ENCODE results near the gene HHIPL1.

Gene HHIPL1

DNA sequence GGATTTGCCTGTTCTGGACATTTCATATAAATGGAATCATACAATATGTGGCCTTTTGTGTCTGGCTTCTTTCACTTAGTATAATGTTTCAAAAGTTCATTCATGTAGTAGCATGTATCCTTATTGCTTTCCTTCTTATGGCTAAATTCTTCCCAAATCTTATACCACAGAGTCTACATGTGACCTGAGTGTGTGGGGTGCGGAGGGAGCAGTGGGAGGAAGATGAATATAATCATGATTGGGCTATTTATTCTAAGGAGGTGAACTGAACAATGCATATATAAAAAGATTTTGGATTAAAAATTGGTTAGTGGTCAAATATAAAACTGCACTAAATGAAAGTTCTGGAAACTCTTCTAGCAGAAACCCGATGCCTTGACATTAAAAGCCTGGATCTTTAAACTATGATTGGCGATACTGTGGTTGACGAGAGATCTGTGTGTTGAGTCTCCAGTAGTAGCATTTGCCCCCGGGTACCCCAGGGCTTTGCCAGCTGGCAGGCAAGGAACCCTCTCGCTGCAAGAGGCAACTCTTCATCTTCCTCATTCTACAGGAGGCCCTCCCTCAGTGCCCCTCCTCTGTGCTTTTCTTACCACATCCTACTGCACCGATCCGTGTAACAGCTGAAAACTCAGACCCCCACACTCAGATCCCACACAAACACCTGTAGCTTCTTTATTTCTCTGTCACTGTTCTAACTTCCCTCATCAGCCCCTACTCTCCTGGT, 41.8 kb downstream of the HHIPL1 start:
- DNase-seq (ENCODE audit: insufficient read length, low spot score): no peak

DNA sequence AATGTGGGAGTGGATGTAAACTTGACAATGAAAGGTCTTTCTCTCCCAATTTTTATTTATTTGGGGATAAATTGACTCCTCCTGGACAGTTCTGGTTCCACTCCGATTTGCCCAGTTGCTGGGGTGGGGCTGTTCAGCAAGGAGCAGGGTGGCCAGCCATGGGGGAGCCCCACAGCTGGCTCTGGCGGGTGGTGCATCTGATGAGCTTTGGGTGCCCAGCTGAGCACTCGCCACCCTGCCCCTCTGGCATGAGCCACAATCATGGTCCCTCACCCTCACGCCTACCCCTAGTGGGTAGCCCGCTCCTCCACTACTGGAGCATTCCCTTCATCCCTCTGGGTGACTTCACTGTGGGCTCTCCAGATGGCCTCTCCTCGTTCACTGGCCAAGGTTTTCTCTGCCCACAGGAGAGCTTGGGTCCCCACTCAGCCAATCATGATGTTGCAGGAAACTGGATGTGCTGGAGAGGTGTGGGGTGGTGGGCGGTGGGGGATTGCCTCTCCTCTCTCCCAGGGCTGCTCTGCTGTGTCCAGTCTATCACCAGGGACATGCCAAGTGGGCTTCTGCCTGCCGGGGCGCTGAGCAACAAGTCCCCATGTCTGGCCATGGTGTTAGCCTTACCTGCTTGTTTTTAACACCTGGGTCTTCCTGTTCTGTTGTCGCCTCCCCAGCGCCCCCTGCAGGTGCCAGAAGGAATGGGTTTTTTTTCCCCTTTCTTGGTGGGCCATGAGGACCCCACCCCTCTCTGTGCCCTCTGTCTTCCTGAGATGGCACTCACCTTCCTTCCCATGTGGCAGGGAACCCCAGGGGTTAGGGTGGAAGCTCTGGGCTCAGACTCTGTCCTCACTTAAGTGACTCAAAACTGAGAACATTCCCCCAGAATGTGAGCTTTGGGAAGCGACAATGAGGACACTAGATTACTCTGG, 42.6 kb downstream of the HHIPL1 start:
- no peak for DNase-seq (ENCODE audit: insufficient read length, low spot score)
- FAIRE-seq: no peak

More for the DNA sequence above, 41.8 kb downstream of the HHIPL1 start:
- no peak for FAIRE-seq

DNA sequence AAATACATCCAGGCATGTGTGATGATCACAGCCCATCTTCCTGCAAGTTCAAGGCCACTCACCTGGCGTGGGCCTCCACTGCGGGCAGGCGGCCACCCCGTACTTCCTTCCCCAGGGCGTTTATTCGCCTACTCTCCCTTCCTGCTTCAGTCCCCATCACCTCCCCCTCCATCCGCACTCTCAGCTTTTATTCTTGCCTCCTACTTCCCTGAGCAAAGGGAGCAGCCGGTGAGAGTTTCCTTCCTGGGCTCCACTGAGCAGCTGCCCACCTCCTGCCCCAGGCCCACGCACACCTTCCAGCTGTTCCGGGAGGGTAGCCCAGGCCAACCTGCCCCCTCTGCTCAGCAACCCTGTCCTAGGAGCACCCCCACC, 43.3 kb downstream of the HHIPL1 start:
- FAIRE-seq (no peak), DNase-seq (ENCODE audit: insufficient read length, low spot score) (no peak)

DNA sequence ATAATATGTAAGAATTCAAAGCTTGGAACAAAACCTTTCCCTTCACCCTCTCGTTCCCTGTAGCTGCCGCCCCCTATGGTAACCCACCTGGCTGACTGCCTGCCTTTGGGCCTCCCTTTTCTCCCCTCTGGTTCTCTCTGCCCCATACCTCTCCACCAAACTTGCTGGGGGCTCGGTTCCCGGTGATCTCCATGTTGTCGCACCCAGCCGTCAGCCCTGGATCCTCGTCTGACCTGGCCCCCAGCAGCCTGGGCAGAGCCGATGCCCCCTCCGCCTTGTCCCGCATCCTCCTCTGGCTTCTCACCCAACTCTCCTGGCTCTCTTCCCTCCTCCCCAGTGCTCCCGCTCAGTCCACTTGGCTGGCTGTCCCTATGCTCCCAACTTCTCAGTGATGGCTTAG, 43.7 kb downstream of the HHIPL1 start:
- FAIRE-seq (no peak), DNase-seq (ENCODE audit: insufficient read length, low spot score) (no peak)

DNA sequence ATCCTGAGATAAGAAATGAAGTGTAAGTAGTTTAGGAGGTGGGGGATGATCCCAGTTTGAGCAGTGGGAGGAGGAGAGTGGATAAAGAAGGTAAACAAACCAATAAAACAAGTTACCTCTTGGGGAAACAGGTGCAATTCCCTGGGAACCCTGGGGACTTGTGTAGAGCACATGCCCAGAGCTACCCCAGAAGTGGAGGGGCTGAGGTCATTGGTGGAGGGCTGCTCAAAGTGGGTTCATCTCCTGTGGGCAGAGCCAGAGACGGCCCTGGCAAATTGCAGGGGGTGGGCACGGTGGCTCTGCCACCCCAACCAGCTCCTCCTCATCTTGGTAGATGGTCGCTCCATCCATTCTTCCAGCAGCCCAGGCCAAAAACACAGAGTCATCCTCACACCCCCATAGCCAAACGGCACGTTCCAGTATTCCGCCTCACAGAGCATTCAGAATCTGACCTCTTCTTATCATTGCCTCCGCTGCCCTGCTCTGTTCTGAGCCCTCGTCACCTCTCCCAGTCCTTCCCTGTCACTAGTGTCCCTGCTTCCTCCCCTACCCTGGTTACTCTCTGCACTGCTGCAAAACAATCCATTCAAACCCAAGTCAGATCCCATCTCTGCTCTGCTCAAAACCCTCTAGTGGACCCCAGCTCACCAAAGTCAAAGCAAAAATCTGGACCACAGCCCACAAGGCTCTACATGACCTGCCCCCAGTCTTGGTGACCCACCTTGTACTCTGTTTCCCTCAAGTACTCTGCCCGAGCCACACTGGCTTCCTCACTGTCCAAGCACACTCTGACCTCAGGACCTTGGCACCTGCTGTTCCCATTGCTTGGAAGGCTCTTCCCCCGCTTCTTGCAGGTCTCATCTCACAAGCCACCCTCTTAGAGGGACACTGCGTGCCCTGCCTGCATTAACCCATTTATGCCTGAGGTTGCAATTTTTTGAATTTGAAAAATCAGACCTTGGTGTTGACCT, 44.6 kb downstream of the HHIPL1 start:
- no peak for DNase-seq (ENCODE audit: insufficient read length, low spot score)
- FAIRE-seq: no peak

DNA sequence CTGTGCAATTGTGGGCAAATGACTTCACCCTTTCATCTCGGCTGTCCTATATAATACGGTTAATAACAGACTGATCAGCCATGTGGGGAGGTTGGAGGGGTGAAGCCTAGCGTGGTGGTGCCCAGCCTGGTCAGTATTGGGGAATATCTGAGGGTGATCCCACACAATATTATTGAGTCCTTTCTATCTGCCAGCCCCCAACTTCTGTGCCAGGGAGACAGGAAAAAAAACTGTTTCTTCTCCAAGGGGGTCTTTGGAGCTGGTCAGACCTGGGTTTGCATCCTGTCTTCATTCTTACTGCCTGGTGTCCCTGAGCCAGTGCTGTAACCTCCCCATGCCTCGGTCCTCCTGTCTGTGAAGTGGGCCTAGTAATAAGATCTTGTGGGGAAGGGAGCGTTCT, 45.7 kb downstream of the HHIPL1 start:
- DNase-seq (ENCODE audit: insufficient read length, low spot score): no peak
- no peak for FAIRE-seq

DNA sequence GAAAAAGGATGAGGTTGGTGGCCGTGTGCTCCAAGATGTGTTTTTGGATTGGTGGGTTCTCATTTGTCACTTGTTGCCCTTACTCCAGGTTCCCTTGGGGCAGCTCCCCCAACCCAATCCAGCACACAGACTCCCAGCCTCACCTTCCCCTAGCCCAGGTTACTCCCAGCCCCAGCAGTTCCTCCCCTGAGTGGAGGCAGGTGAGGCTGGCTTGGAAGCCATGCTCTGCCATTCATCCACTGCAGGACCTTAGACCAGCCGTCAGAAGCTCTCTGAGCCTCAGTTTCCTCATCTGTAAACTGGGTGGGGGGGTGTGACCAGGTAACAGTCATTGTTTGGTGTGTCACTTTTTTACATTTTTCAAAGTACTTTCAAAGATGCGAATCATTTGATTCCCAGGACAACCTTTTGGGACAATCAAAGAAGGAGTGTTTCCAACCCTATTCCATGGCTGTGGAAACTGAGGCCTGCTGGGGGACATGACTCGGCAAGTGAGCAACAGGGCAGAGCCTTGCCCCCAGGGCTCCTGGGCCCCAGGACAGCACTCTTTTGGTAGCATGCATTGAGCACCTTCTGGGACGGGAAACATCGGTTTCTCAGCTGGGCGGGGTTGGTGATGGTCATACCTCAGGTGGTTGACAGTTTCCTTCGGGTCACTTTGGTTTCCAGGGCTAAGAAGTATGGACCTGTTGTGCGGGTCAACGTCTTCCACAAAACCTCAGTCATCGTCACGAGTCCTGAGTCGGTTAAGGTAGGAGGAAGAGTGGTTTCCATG, 46.4 kb downstream of the HHIPL1 start:
- FAIRE-seq (no peak), DNase-seq (ENCODE audit: insufficient read length, low spot score) (no peak)

DNA sequence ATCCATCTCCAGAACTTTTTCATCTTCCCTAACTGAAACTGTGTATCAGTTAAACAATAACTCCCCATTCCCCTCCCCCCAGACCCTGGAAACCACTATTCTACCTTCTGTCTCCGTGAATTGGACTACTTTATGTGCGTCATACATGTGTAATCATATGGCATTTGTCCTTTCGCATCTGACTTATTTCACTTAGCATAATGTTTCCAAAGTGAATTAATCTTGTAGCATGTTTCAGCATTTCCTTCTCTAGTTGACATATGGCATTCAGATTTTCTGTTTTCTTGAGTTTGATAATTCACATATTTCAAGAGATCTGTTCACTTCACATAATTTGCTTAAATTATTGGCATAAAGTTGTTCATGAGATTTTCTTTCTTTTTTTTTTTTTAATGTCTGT, 49.0 kb downstream of the HHIPL1 start:
- FAIRE-seq (no peak), DNase-seq (ENCODE audit: insufficient read length, low spot score) (no peak)

DNA sequence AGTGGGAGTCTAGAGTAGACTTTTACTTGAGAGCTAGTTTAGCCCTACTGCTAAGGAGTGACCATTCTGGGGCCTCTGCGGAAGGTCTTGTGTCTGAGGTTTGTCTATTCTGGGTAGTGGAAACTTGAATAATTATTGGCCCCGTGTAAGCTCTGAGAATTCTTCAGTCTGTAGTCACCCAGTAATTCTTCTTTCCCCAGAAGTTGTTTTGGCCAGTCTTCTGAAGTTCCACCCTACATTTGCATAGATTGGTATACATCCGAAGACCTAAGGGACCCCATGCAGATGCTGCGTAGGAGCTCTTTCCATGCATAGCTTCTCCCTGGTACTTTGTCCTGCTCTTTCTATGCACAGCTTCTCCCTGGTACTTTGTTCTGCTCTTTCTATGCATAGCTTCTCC, 52.0 kb downstream of the HHIPL1 start:
- no peak for FAIRE-seq

DNA sequence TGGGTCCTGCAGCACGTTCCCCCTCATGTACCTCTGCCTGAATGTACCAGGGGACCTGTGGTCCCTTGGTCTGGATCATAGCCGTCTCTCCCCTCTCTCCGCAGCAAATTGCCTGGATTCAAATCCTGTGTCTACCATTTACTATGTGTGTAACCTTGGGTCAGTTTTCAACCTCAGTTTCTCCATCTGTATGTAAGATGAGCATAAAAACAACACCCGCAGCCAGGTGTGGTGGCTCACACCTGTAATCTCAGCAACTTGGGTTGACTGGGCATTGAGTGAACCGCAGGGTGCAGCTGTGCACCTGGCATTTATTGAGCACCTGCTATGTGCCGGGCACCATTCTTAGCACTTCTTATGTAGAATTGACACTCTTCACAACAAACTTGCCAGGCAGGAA, 53.3 kb downstream of the HHIPL1 start:
- DNase-seq (ENCODE audit: insufficient read length, low spot score) (no peak), FAIRE-seq (no peak)

More for the DNA sequence above, 52.0 kb downstream of the HHIPL1 start:
- DNase-seq (ENCODE audit: insufficient read length, low spot score): no peak

DNA sequence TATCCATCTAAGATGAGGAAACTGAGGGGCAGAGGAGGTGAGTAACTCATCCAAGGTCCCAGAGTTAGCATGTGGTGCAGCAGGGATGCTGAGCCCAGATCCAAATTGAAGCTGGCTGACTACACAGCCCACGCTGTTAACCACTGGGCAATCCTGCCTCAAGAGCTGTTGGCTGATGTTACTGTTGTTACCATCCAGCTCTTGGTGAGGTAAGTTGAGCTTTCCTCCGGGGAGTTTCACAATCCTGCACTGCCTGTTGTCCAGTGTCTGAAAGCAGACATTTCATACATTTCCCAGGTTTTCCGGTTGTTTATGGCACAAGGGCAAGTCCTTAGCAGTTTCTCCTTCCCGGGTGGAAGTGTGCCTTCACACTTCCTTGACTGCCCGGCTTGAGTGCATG, 53.7 kb downstream of the HHIPL1 start:
- DNase-seq (ENCODE audit: insufficient read length, low spot score) (no peak), FAIRE-seq (no peak)

DNA sequence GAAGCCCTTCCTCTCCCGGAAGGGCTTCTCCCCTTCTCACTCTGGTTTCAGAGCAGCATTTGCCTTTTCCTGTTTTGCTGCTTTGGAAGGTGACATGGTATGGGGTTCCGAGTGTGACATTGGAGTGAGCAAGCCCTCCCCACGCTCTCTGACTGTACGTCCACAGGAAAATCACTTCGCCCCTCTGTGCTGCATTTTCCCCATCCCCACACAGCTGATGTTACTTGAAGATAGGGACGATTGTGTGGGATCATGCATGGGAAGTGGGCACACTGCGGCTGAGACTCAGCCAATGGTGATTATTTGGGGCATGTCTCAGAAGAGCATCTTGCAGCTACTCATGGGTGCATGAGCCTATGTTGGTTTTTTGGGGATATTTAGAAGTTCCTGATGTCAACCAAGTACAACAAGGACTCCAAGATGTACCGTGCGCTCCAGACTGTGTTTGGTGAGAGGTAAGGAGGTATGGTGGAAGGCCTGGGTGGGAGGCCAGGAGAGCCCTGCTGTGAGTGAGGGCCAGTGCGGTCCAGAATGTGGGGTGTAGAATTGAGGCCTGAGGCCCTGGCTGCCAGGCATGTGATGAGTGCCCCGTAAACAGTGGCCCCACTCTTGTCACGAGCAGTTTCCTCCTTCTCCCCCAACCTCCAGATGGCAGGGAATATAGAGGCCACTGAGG, 54.3 kb downstream of the HHIPL1 start:
- DNase-seq (ENCODE audit: insufficient read length, low spot score) (no peak), FAIRE-seq (no peak)

DNA sequence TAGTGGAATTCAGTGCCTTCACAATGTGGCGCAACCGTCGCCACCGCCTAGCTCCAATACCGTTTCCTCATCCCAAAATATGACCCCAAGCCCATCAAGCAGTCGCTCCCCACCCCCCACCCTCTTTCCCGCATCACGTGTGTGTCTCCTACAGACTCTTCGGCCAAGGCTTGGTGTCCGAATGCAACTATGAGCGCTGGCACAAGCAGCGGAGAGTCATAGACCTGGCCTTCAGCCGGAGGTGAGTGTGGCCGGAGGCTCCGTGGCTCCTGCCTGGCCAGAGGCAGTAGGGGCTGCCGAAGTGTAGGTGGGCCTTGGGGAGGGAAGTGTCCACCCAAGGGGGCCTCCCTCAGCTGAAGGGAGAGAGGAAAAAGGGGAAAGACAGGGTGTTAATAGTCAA, 54.9 kb downstream of the HHIPL1 start:
- FAIRE-seq: no peak
- no peak for DNase-seq (ENCODE audit: insufficient read length, low spot score)

DNA sequence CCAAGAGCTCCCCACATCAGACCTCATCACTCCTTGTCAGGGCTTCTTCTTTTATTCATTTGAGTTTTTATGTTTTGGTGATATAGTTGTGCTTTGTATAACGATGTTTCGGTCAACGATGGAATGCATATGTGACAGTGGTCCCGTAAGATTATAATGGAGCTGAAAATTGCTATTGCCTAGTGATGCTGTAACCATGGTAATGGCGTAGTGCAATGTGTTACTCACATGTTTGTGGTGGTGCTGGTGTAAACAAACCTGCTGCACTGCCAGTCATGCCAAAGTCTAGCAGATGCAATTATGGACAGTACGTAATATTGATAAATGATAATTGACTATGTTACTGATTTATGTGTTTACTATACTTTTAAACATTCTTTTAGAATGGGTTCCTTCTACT, 55.5 kb downstream of the HHIPL1 start:
- DNase-seq (ENCODE audit: insufficient read length, low spot score) (no peak), FAIRE-seq (no peak)

DNA sequence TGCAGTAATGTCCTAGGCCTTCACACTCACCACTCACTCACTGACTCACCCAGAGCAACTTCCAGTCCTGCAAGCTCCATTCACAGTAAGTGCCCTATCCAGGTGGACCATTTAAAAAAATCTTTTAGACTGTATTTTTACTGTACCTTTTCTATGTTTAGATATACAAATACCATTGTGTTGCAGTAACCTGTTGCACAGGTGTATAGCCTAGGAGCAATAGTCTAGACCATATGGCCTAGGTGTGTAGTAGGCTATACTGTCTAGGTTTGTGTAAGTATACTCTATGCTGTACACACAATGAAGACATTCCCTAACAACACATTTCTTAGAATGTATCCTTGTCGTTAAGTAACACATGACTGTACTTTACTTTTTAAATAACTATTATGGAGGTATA, 56.3 kb downstream of the HHIPL1 start:
- FAIRE-seq: no peak
- no peak for DNase-seq (ENCODE audit: insufficient read length, low spot score)

DNA sequence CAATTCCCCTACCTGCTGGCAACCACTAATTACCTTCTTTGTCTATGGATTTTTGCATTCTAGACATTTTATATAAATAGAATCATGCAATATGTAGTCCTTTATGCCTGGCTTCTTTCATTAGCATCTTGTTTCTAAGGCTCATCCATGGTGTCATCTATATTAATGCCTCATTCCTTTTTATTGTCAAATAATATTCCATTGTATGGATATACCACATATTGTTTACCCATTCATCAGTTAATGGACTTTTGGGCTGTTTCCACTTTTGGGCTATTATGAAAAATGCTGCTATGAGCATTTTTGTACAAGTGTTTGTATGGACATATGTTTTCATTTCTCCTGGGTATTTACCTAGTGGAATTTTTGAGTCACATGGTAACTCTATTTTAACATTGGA, 57.2 kb downstream of the HHIPL1 start:
- DNase-seq (ENCODE audit: insufficient read length, low spot score) (no peak), FAIRE-seq (no peak)

DNA sequence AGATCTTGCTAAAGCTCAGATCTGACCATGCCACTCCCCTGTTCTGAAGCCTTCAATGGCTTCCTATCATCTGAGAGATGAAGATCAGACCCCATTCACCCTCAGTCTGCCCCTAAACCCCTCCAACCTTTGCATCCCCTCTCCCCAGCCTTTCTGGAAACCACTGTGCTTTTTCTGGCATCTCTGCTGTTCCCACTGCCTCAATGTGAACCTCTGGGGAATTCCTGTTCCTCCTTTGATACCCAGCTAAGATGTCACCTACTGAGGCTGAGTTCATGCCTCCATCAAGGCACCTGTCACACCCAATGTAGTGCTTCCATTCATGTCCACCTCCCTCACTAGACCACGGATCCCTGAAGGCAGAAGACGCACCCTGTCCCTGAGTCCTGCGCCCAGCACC, 58.5 kb downstream of the HHIPL1 start:
- DNase-seq (ENCODE audit: insufficient read length, low spot score) (no peak), FAIRE-seq (no peak)

DNA sequence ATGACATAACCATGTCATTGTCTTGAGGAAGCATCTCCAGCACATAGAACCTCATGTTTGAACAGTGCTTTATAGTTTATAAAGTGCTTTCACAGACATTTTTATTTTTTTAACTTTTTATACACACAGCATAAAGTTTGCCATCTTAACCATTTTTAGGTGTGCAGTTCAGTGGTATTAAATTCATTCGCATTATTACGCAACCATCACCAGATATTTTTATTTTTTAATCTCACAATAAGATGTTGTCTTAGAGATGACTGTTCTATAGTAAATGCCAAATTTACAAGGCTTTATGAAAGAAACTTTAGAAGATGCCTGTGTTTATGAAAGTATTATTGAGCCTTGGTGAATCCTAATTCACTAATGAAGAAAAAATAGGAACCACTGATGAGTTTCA, 59.1 kb downstream of the HHIPL1 start:
- FAIRE-seq: no peak
- DNase-seq (ENCODE audit: insufficient read length, low spot score): no peak

DNA sequence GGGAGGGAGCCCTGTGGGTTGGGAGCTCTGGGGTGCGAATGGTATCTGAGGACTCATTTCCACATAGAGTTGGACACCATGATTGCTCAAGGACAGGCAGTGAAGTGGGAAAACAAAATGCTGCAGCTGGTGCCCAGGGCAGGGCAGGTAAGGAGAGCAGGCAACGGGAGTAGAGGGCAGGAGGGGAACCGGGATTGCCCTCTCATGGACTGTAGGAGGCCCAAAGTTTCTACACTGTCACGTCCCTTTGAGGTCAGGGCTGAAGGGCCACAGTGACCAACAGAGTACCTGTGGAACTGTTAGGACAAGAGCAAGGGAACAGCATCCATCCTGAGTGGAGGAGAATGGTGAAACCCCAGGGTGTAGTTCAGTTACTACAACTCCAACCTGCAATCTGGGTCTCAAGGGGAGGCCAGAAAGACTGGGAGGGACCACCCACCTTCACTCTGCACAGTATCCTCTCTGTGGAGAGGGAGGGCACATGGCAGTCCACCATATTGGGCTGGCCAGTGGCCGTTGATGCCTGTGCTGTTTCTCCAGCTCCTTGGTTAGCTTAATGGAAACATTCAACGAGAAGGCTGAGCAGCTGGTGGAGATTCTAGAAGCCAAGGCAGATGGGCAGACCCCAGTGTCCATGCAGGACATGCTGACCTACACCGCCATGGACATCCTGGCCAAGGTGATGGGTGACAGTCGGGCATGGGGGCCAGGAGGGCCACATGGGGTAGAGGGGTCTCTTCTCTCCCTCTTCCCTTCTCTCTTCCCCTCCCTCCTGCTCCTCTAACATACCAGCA, 61.4 kb downstream of the HHIPL1 start:
- DNase-seq (ENCODE audit: insufficient read length, low spot score): no peak
- peak; percentile 16 for FAIRE-seq

Measured in HTR-8/SVneo (cell line).